ENCODE results near the gene EPB41L4A.

- TF ChIP-seq CTCF (IDR thresholded peaks at IDR 0.05) (no peak), POLR2A (IDR thresholded peaks at IDR 0.05) (no peak), POLR2AphosphoS5 (IDR thresholded peaks at IDR 0.05) (no peak), EP300 (IDR thresholded peaks at IDR 0.05; ENCODE audit: low read depth) (no peak)
These were observed 215.8 kb downstream of the EPB41L4A start for GRCh38 chr5:112203229-112203628.

Data from transverse colon (tissue), 4 donors.